8988T (cell line): ENCODE results near the gene CDR2.

ENCODE experiments used
- DNase-seq: peaks from one replicate; pipeline ENCODE4 v3.0.0; 2011

The CDR2 gene

DNA sequence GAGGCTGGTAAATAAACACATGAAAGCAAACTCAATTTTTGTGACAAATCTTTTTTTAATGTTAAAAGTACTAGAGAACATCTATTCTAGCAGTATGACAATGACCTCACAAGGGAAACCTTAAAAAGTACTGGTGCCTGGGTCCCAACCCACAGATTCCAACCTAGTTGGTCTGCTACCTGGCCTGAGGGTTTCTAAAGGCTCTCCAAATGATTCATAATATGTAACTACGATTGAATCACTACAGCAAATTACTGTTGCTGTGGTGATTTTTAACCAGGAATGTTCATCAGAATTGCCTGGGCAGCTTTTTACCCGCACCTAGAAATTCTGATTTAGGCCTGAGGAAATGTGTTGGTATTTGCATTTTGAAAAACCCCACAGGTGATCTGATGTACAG is 26.1 kb downstream of the CDR2 start:
- DNase-seq: no peak

DNA sequence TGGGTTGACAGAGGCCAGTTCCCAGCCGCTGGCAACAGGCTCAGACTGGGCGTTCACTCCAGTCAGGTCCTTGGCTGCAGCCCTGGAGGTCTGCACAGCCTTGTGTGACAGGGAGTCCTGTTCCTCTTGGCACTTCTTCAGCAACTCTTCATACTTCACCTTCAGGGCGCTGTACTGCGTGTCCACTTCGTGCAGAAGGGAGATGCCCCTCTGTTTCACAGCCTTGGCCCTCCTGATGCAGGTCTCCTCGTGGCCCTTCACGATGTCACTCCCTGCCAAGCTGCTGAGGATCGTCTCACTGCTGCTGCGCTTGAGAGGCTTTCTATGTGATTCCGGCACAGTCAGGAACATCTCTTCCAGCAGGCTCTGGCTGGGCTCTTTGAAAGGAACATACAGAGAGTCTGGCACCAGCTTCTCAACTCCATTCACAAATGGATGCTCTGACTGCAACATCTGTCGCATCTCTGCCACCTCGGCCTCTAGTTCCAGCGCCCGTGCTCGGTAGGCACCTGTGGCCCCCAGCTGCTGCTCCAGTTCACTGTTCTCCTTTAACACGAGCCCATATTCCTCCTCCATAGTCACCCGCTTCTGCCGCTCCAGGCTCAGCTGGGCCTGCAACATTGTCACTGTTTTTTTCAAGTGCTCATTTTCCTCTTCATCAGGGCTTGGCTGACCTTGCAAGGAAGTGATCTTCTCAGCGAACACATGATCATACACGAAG is 27.2 kb downstream of the CDR2 start:
- no peak for DNase-seq

DNA sequence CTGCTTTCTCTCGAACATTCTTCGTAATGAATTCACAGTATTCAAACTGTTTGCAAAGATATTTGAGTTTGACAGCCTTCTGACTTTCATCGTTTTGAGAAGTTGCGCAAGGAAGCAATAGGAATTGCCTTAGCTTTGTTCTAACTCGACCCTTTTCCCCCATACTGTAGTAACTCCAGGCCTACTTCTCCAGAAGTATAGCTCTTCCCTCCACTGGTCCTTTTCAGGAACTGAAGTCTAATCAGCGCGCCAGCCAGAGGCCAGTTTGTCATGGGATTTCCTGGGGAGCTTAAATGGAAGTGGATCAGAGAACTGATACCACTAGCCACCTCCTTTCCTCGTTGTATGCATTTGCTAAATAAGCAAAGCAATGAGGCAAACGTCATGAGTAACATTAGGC is 27.9 kb downstream of the CDR2 start:
- DNase-seq: no peak

DNA sequence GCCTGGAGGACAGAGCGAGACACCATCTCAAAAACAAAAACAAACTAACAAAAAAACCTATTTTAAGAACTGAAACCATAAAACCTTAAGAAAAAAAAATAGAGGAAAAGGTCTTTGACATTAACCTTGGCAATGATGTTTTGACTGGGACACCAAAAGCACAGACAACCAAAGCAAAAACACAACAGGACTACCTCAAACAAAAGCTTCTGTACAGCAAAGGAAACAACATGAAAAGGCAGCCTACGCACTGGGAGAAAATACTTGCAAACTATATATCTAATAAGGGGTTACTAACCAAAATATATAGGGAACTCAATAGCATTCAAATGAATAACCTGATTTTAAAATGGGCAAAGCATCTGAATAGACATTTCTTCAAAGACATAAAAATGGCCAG is 32.3 kb downstream of the CDR2 start:
- DNase-seq: no peak

DNA sequence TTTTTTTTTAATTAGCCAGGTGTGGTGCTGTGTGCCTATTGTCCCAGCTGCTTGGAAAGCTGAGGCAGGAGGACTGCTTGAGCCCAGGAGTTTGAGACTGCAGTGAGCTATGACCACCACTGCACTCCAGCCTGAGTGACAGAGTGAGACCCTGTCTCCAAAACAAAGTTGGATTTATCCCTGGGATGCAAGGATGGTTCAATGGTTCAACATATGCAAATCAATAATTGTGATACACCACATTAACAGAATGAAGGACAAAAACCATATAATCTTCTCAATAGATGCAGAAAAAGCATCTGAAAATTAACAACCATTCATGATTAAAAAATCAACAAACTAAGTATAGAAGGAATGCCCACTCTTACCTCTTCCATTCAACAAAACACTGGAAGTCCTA is 33.5 kb downstream of the CDR2 start:
- no peak for DNase-seq

DNA sequence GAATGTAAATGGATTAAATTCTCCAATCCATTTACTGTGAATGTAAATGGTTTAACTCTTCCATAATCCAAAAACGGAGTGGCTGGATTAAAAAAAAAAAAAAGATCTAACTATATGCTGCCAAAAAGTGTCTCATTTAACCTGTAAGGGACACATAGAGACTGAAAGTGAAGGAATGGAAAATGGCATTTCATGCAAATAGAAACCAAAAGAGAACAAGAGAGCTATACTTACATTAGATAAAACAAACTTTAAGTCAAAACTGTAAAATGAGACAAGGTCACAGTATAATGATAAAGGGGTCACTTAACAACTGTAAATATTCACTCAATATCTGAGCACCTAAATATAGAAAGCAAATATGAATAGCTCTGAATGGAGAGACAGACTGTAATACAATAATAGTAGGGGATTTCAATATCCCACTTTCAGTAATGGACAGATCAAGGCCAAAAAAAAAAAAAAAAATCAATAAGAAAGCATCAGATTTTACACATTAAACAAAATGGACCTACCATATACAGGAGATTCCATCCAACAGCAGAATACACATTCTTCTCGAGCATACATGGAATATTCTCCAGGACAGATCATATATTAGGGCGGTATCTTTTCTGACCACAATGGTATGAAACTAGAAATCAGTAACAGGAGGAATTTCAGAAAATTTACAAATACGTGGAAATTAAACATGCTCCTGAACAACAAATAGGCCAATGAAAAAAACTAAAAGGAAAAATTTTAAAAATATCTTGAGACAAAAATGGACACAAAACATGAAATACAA is 36.4 kb downstream of the CDR2 start:
- no peak for DNase-seq

DNA sequence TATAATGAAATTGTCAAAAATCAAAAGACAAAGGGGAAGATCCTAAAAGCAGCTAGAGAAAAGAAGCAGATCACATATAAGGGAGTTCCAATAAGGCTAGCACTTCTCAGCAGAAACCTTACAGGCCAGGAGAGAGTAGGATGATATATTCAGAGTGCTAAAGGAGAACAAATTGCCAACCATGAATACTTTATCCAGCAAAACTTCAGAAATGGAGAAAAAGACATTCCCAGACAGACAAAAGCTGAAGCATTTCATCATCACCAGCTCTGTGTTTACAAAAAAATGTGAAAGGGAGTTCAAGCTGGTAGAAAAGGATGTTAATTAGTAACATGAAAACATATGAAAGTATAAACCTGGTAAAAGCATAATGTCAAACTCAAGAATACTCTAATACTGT is 37.4 kb downstream of the CDR2 start:
- no peak for DNase-seq

DNA sequence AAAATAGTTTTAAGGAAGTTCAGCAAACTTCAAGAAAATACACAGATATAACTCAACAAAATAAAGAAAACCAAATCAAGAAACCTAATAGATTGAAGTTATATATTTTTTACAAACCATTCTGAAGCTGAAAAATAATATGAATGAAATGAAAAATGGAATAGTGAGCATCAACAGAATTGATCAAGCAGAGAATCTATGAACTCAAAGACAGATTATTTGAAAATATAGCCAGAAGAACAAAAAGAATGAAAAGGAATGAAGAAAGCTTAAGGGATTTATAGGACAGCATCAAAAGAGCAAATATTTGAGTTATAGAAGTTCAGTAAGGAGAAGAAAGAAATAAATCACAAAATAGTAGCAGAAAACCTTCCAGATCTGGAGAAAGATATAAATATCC is 37.8 kb downstream of the CDR2 start:
- DNase-seq: no peak

DNA sequence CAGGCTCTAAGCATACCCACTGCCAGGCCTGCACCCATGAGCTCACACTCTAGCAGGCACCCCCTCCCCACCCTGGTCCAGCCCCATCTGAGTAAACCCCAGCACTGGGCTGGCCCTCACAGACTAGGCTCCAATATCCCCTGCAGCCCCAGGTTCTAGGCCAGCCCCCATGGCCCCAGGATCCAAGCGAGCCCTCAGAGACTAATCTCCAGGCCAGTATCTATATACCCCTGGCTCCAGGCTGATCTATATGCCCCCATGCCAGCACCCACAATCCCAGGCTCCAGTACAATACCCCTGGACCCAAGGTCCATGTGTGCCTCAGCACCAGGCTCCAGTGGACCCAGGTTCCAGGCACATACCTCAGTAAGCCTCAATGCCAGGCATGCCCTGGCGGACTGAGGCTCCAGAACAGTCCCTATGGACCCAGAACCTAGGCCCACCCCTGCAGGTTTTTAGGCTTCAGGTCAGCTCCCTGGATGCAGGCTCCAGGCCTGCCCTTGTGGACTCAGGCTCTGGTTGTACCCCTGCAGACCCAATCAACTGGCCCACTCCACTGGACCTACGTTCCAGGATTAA is 38.7 kb downstream of the CDR2 start:
- no peak for DNase-seq

DNA sequence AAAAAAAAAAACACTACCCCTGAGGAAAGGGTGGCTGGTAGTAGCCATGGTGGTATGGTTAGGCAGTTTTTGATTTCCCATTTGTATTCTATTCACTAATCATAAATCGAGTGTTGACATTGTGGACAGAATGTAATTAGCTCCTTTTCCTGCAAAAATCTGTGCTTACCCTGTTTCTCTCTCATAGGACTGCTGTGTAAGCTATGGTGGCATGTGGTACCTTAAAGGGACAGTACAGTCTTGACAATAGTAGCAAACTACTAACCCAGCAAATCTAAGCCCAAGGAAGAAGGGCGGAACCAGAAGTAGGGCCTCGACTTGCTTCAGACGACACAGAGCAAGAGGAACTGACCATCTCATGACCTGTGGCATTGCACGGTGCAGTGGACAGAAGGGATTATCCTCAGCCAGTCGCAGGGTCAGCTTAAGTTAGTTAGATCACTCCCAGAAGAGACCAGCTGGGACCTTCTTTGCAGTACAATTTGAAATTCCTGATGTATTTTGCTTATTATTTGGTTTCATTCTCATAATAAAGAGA is 40.9 kb downstream of the CDR2 start:
- no peak for DNase-seq

DNA sequence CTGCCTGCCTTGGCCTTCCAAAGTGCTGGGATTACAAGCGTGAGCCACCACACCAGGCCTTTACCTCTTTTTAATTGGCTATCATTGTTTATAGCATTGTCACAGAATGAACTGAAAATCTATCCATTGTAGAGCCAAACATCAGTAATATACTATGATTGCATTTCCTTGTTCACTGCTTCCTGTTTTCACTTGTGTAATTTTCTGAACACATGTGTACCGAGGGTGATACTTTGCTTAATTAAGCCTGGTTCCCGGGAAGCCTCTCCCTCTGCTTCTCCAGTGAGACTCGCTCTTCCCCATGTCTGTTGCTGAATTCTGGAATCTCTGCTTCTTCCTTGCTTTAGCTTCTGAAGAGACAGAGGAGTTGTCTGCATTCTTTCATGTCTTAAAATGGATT is 44.1 kb downstream of the CDR2 start:
- DNase-seq: no peak

DNA sequence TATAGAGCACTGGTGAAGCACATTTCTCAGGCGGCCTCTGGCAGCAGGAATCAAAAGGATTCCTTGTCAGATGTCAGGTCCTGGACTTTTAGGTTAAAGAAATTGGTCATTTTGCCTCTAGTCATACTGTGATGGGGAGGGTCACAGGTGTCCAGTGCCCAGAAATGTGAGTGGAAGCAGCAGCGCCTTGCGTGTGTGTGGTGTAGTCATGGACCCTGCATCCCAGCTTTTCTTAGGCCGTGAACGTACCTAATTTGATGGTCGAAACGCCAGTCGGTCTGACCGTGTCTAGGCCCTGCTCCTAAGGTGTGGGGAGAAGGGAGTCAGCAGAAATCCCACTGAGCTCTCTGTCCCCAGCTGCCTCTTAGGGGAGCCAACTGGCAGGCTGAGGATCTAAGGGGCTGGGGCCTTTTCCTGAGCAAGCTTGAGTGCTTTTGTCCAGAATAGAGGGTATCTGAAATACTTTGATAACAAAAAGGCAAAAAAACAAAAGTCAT is 45.2 kb downstream of the CDR2 start:
- DNase-seq: no peak

DNA sequence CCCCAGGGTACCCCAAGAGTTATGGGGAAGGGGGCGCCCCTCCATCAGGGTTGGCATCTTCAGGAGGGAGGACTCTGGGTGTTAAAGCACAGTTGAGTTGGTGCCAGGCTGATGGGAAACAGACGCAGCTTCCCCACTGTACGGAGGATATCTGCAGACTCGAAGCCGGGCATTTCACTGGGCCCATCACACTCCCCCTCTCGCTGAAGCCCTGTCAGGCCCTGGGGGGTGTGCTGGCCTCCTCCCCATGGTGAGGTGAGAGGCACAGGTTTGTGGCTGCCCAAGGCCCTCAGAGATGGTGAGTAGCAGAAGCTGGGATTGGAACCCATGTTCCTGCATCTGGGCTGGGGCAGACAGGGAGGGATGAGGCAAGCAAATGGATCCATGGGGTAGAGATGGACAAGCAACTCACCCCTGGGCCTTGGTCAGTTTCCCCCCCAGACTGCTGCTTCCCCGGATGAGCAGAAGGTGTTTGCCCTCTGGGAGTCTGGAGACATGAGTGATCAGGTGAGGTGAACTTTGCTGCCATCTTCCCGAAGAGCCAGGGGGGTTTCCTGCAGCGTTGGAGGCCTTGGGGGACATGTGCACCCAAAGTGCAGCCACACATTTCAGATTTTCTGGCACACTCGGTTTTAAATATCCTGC is 46.2 kb downstream of the CDR2 start:
- DNase-seq: no peak

DNA sequence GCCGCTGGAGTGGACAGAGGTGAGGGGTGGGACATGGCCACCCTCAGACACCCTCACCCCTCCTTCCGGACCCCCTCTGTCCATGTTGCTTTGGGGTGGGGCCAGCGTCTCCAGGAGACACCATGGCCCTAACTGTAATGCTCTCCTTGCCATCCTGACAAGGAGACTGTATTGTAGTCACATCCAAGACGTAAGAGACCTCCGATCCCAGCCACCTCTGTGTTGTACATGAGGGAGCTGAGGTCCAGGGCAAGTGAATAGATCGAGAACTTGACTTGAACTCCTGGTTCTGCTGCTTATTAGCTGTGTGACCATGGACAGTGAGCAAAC is 47.0 kb downstream of the CDR2 start:
- no peak for DNase-seq

DNA sequence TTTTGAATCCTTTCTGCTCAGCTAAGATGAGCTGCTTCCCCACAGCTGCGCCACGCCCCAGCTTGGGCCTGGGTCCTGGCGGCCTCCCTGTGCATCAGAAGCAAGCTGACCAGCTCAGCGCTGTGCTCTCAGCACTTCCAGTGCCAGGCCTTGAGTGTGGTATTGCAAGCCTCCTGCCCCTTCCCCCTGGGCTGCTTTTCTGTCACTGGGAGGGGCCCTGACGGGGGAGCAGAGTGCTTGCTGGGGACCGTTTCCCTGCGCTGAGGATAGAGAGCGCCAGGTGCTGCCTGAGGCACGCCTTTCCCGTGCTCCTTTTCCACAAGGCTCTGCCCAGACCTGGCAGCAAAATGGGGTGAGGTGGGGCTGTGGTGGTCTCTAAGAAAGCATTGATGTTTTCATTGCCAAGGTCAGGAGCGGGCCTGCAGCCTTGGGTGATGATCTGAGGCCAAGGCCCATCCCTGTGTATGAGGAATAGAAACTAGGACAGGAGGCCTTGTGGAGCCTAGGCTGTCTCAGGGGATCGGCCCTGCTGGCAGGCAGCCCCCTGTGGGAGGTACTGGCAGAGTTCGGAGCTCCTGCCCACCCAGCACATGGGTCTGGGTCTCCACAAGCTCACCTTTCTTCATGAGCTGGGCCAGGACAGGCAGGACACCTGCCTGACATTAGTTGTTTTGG is 47.5 kb downstream of the CDR2 start:
- DNase-seq: no peak

DNA sequence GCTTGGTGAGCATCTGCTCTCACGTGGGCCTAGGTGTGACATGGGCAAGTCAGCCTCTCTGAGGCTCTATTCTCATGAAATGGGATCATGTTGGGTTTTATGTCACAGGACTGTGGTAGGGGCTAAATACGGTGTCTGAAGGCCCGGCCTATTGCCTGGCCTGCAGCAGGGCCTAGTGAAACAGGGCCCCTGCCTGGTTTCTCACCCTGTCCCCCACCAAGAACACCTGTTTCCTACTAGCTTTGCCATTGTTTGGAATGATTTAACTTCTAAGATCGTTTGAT is 48.1 kb downstream of the CDR2 start:
- DNase-seq: no peak

DNA sequence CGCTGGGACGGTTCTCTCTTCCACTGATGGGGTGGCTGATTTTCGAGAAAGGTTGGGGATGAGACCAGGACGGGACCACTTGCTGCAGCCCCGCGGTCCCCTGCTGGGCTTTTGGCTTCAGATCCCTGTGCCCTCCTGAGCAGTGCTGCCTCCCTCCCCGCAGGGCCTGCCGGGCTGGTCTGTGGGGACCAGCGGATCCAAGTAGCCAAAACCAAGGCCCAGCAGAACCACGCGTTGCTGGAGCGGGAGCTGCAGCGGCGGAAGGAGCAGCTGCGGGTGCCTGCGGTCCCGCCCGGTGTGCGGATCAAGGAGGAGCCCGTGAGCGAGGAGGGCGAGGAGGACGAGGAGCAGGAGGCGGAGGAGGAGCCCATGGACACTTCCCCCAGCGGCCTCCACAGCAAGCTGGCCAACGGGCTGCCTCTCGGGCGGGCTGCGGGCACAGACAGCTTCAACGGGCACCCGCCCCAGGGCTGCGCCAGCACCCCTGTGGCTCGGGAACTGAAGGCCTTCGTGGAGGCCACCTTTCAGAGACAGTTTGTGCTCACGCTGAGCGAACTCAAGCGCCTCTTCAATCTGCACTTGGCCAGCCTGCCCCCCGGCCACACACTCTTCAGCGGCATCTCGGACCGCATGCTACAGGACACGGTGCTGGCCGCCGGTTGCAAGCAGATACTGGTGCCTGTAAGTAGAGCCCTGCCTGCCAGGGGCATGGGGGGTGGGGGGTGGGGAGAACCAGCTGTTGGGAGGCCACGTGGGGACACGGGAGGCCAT is 48.6 kb downstream of the CDR2 start:
- no peak for DNase-seq

DNA sequence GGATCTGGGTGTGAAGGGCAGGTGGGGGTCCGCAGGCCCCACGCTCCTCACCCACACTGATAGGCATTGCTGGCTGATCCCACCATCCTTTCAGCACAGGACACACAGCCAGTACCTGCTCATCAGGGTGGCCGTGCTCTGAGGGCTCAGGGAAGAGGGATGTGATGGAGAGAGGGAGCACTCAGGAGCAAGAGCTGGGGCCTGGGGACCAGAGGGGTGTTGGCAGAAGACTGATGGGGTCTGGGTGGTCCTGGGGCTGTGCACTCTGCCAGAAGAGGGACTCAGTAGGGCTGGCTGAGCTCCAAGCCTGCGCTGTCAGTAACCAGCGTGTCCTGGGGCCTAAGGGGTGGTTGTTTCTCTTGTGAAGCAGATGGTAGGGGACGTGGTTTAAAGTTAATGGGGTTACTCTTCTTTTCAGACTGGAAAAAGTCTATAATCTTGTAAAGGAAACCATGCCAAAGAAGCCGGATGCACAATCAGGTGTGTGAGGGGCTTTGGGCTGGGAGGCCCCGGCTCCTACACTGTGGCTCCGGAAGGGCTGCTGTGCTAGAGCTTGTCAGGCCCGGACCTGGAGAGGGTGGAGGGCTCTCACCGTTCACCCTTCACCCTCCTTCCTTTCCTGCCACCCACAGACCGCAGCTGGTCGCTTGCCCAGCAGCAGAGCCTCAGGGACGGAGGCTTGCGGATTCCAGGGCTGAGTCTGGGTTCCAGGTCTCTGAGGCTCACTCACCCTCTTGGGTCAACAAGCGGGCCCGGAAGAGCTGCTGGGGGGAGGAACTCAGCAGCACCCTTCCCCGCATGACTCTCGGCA is 49.4 kb downstream of the CDR2 start:
- no peak for DNase-seq

DNA sequence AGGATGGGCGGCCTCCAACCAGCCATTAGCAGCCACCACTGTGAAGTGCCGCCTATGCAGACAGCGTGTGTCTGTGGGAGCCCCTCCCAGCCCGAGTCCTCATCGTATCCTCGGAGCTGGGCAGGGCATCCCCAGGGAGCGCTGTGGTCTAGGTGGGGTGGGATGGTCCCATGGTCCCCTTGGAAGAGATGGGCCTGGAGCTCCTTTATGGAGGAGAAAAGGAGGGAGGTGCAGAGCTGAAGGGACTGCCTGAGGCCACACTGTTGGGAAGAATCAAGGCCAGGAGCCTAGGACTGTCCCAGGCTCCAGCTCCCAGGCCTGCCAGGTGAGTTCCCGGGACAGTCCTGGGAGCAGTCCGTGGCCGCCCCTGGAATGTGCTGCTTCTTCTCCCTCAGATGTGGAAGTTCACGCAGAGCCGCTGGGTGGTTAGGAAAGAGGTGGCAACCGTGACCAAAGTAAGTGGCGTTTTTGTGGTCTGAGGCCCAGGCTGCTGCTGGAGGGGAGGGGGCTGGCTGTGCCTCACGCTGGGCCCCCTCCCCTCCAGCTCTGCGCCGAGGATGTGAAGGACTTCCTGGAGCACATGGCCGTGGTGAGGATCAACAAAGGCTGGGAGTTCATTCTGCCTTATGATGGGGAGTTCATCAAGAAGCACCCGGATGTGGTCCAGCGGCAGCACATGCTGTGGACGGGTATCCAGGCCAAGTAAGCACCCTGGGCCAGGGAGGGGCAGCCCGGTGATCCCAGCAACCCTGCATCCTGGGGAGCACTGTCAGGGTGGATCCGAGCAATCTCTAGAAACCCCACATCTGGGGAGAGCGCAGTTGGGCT is 50.2 kb downstream of the CDR2 start:
- DNase-seq: no peak

DNA sequence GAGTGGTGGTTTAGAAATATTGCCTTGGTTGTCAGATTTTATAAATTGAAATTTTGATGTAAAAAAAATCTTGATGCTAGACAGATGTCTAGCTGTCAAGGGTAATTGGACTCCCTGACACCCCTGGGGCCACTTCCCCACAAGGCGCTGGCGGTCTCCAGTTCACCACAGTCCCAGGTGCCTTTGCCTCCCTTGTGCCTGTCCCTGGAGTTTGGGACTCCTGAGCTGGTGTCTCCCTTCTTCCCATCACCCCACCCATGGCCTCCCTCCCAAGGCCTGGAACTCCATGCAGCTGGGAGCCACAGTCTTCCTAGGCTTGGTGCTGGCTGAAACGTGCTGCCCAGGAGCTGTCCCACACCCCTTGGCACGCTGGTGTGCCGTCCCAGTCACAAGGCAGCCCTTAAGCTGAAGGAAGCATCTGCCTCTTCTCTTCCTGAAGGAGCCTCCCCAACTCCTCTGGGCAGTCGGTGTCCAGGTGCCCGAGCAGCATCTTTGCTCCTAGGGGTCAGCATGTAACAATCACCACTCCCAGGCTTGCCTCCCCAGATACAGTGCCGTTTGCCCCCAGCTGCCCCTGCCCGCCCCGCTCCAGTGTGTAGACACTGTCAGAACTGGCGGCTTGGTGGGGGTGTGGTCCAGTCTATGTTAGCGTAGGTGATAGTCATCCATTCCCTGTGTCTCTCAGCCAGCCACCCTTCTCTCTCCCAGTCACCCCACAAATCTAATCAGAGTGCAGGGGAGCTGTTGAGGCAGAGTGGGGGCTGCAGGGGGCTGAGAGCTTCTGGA is 51.1 kb downstream of the CDR2 start:
- DNase-seq: no peak
